HepG2 (cell line): ENCODE results near the gene ZER1. TPM values are rescaled to one million over a fixed set of nuclear protein-coding genes. Genes with fewer than 3 reads are reported as not detected.

Experiments
- ATAC-seq: fragments of 200-7000 bp; cut with Tn5 transposase; 3 replicates; pipeline ENCODE4 v1.9.1; 2020; ENCODE audit warnings: mild to moderate bottlenecking, moderate library complexity
- BruUV-seq: library from RNA; stranded (reverse); fragments of 400-500 nt; replicated peaks from 2 replicates; lab custom pipeline; 2021; lab: Mats Ljungman, UMichigan
- CTCF ChIA-PET: fragments of 300-600 bp; formaldehyde crosslinking; extraction: SDS; loops from one replicate; lab custom pipeline; 2021; ENCODE audit warnings: low total read pairs, inconsistent platforms, low intra/inter-chr PET ratio; lab: Yijun Ruan, JAX
- POLR2A ChIA-PET: fragments of 350-600 bp; sonication (Branson Sonifier 250); formaldehyde crosslinking; loops from one replicate; lab custom pipeline; 2020; ENCODE audit warnings: antibody characterized with exemption, inconsistent platforms; lab: Yijun Ruan, JAX
- DNase-seq: peaks from one replicate; pipeline ENCODE4 v3.0.0-alpha.2; 2015; ENCODE audit warnings: low spot score
- FAIRE-seq: peaks from 3 replicates; lab custom pipeline; 2011; peaks lifted over from hg19 to GRCh38; lab: Jason Lieb, UNC
- H2AFZ ChIP-seq: one replicate; pipeline ENCODE4 v1.6.1; 2011; ENCODE audit warnings: low read length, inconsistent platforms
- H3K27ac ChIP-seq: fragments of 300-600 bp; 3 replicates; pipeline ENCODE4 v1.8.0; 2011; ENCODE audit warnings: mixed run types, mild to moderate bottlenecking, mixed read lengths, low read length, inconsistent platforms; ENCODE audit not compliant: insufficient read depth; ENCODE audit errors: extremely low read length
- H3K27me3 ChIP-seq, 2 experiments: fragments of 200-600 bp in 1 of 2; 2 replicates in 1 of 2; 3 replicates in 1 of 2; pipeline versions ENCODE4 v1.6.0 to v1.8.0; 2011; ENCODE audit warnings: low read length in 2 of 2, mild to moderate bottlenecking in 2 of 2, moderate library complexity in 2 of 2, inconsistent platforms in 1 of 2; ENCODE audit not compliant: insufficient read depth in 2 of 2, control insufficient read depth in 1 of 2
- H3K36me3 ChIP-seq, 2 experiments: fragments of 200-600 bp in 1 of 2; replicated peaks in 1 of 2; 2 replicates in 1 of 2; 3 replicates in 1 of 2; pipeline versions ENCODE4 v1.5.1 to v1.8.0; 2011; ENCODE audit warnings: low read length in 2 of 2, inconsistent platforms in 1 of 2; ENCODE audit not compliant: insufficient read depth in 2 of 2, control insufficient read depth in 1 of 2
- H3K4me1 ChIP-seq: 2 replicates; pipeline ENCODE4 v1.5.1; 2012; ENCODE audit warnings: low read length, inconsistent platforms; ENCODE audit not compliant: insufficient read depth
- H3K4me2 ChIP-seq: 2 replicates; pipeline ENCODE4 v1.6.0; 2011; ENCODE audit warnings: low read depth, low read length, inconsistent platforms
- H3K4me3 ChIP-seq, 3 experiments: fragments of 200-600 bp in 1 of 3; sonication (generic), shearing (Covaris generic) in 1 of 3; replicated peaks in 1 of 3; 2 replicates each; pipeline ENCODE4 v1.5.1; 2011 to 2016; ENCODE audit warnings: low read length in 3 of 3, inconsistent platforms in 2 of 3, low read depth in 2 of 3, mild to moderate bottlenecking in 2 of 3, control low read depth in 1 of 3, mixed read lengths in 1 of 3; ENCODE audit not compliant: insufficient read depth in 1 of 3
- H3K79me2 ChIP-seq: one replicate; pipeline ENCODE4 v1.6.1; 2011; ENCODE audit warnings: low read length, inconsistent platforms; ENCODE audit not compliant: insufficient read depth
- H3K9ac ChIP-seq: 2 replicates; pipeline ENCODE4 v1.6.0; 2011; ENCODE audit warnings: mild to moderate bottlenecking, low read depth, low read length, inconsistent platforms; ENCODE audit not compliant: insufficient read depth
- H3K9me3 ChIP-seq: 2 replicates; pipeline ENCODE4 v1.5.1; 2012; ENCODE audit warnings: mild to moderate bottlenecking, low read length
- H4K20me1 ChIP-seq: 2 replicates; pipeline ENCODE4 v1.6.0; 2011; ENCODE audit warnings: inconsistent platforms, mild to moderate bottlenecking, low read length, moderate library complexity; ENCODE audit not compliant: insufficient read depth
- NBN ChIP-seq: fragments of 450-650 bp; conservative IDR thresholded peaks from 2 replicates; pipeline ENCODE4 v1.6.1; 2017
- NR2F1 ChIP-seq, 2 experiments: fragments of 450-650 bp in 1 of 2; formaldehyde crosslinking in 1 of 2; IDR thresholded peaks; 2 replicates each; pipeline versions ENCODE4 v1.5.0 to v1.6.1; 2016 to 2020; ENCODE audit warnings: mild to moderate bottlenecking in 1 of 2, missing compliant biosample characterization in 1 of 2, missing genetic modification reagents in 1 of 2, moderate library complexity in 1 of 2
- PAX8 ChIP-seq: sonication (generic); formaldehyde crosslinking; IDR thresholded peaks from 2 replicates; pipeline ENCODE4 v1.8.0; 2022; ENCODE audit warnings: mild to moderate bottlenecking, missing genetic modification reagents, borderline replicate concordance
- RAD51 ChIP-seq: fragments of 450-650 bp; IDR thresholded peaks from 2 replicates; pipeline ENCODE4 v1.6.1; 2016; ENCODE audit warnings: borderline replicate concordance
- SMYD3 ChIP-seq: sonication (generic); formaldehyde crosslinking; IDR thresholded peaks from 2 replicates; pipeline ENCODE4 v1.8.1; 2023; ENCODE audit warnings: mild to moderate bottlenecking, missing genetic modification reagents
- ZBTB1 ChIP-seq: sonication (generic); formaldehyde crosslinking; IDR thresholded peaks from 2 replicates; pipeline ENCODE4 v1.4.0; 2020; ENCODE audit warnings: missing genetic modification reagents, borderline replicate concordance
- ZNF644 ChIP-seq: IDR thresholded peaks from 2 replicates; pipeline ENCODE4 v1.6.1; 2016; ENCODE audit warnings: low read depth
- WGBS: methylation state at CpG from one replicate; pipeline ENCODE4 v1.1.6; 2017; ENCODE audit warnings: low lambda C conversion rate; 5-methylcytosine and 5-hydroxymethylcytosine counted together
- in situ Hi-C: cut with HindIII; loops from 2 replicates; pipeline ENCODE4 v1.10.0; 2017; ENCODE audit warnings: low pct_unique_long_range_greater_than_20kb; ENCODE audit not compliant: extremely low pct_ligation_motif_present
- intact Hi-C: fragments of 100-400 bp; cut with micrococcal nuclease; formaldehyde crosslinking; loops from one replicate; pipeline ENCODE4 v1.10.0; 2022; ENCODE audit not compliant: unreplicated experiment
- polyA plus RNA-seq, 8 experiments: library from polyadenylated mRNA; depleted of rRNA in 3 of 8; stranded (reverse) in 7 of 8; unstranded in 1 of 8; fragments of >200 nt; fragmentation: Illumina TruSeq in 4 of 8; extraction: Trizol in 4 of 8; gene quantifications; 2 replicates each; pipeline versions ENCODE4 v1.2.1 to v1.2.3, GENCODE V29; 2011 to 2016; ENCODE audit warnings: low read depth in 4 of 8, missing spikeins in 1 of 8, mixed read lengths in 1 of 8; ENCODE audit not compliant: insufficient read depth in 1 of 8
- total RNA-seq, 5 experiments: library from RNA; depleted of rRNA; stranded (reverse); fragments of >200 nt; fragmentation: Illumina TruSeq; extraction: Trizol; gene quantifications; 2 replicates each; pipeline ENCODE4 v1.2.3, GENCODE V29; 2016; ENCODE audit warnings: low read depth in 1 of 5
- TF ChIP-seq, protein P1 (sequence below), 2 experiments: fragments of 450-650 bp in 1 of 2; sonication (generic) in 1 of 2; formaldehyde crosslinking in 1 of 2; IDR thresholded peaks; 2 replicates each; pipeline versions ENCODE4 v1.6.1 to v1.8.0; 2016 to 2022; ENCODE audit warnings: antibody characterized with exemption in 1 of 2, mild to moderate bottlenecking in 1 of 2, missing genetic modification reagents in 1 of 2
- TF ChIP-seq, protein P2 (sequence below): sonication (generic); formaldehyde crosslinking; IDR thresholded peaks from 2 replicates; pipeline ENCODE4 v1.4.0; 2020; ENCODE audit warnings: missing genetic modification reagents

ZER1 gene
- total and polyA plus RNA-seq, 2 of the 13 experiments (the other 11 are each of a cell fraction or from before 2014, with no cell fraction given), result 7.7 to 40.0 TPM

DNA sequence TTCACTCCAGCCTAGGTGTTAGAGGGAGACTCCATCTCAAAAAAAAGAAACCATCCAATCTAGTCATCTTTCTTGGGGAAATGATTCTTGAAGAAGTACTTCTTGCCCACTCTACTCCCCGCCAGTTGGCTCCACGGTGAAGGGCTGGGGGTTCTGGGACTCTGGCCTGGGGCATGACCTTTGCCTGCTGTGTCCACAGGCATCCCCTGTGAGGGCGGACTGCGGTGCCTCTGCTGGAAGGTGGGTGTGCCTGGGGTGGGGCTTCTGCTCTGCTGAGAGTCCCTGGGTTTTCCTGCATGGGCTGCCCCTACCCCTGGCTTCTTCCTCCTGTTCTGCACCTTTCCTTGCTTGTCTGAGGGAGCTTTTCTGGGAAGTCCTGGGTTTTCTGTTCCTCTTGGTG, 18.8 kb upstream of the ZER1 start:
- Histone ChIP-seq H3K27ac (no peak overlapping the region), H3K4me2 (no peak overlapping the region), H3K4me3 (no peak overlapping the region), H3K79me2 (no peaks in the 10 kb centered on the region), H3K9me3 (no peaks in the 10 kb centered on the region), H3K9ac (no peak overlapping the region), H3K4me1 (peaks cover 23% of the 10 kb centered on the region), H3K27me3 (no peaks in the 10 kb centered on the region; a peak in 1 of 5 replicates), H4K20me1 (no peaks in the 10 kb centered on the region), H2AFZ (no peak overlapping the region), H3K36me3 (peaks cover 15 to 29% of the 10 kb centered on the region in 2 experiments)
- in situ Hi-C loops, result no loop called here
- no peak for FAIRE-seq
- intact Hi-C loops, result no loop called here
- ATAC-seq, result no peak
- CTCF ChIA-PET, result no interaction called here
- DNase-seq, result no peak
- no TSS peak for BruUV-seq
- WGBS, result 93% methylated on average over 3 of the region's 4 CpGs
- TF ChIP-seq ZBTB1, result no peak
- TF ChIP-seq RAD51, result no peak
- no peak for TF ChIP-seq SMYD3 (CRISPR knock-in tag)
- TF ChIP-seq, protein P1, sequence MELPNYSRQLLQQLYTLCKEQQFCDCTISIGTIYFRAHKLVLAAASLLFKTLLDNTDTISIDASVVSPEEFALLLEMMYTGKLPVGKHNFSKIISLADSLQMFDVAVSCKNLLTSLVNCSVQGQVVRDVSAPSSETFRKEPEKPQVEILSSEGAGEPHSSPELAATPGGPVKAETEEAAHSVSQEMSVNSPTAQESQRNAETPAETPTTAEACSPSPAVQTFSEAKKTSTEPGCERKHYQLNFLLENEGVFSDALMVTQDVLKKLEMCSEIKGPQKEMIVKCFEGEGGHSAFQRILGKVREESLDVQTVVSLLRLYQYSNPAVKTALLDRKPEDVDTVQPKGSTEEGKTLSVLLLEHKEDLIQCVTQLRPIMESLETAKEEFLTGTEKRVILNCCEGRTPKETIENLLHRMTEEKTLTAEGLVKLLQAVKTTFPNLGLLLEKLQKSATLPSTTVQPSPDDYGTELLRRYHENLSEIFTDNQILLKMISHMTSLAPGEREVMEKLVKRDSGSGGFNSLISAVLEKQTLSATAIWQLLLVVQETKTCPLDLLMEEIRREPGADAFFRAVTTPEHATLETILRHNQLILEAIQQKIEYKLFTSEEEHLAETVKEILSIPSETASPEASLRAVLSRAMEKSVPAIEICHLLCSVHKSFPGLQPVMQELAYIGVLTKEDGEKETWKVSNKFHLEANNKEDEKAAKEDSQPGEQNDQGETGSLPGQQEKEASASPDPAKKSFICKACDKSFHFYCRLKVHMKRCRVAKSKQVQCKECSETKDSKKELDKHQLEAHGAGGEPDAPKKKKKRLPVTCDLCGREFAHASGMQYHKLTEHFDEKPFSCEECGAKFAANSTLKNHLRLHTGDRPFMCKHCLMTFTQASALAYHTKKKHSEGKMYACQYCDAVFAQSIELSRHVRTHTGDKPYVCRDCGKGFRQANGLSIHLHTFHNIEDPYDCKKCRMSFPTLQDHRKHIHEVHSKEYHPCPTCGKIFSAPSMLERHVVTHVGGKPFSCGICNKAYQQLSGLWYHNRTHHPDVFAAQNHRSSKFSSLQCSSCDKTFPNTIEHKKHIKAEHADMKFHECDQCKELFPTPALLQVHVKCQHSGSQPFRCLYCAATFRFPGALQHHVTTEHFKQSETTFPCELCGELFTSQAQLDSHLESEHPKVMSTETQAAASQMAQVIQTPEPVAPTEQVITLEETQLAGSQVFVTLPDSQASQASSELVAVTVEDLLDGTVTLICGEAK (IDR thresholded peaks at IDR 0.05), result no peak
- TF ChIP-seq, protein P1 (CRISPR knock-in tag; IDR thresholded peaks at IDR 0.05), result no peak
- TF ChIP-seq, protein P2, sequence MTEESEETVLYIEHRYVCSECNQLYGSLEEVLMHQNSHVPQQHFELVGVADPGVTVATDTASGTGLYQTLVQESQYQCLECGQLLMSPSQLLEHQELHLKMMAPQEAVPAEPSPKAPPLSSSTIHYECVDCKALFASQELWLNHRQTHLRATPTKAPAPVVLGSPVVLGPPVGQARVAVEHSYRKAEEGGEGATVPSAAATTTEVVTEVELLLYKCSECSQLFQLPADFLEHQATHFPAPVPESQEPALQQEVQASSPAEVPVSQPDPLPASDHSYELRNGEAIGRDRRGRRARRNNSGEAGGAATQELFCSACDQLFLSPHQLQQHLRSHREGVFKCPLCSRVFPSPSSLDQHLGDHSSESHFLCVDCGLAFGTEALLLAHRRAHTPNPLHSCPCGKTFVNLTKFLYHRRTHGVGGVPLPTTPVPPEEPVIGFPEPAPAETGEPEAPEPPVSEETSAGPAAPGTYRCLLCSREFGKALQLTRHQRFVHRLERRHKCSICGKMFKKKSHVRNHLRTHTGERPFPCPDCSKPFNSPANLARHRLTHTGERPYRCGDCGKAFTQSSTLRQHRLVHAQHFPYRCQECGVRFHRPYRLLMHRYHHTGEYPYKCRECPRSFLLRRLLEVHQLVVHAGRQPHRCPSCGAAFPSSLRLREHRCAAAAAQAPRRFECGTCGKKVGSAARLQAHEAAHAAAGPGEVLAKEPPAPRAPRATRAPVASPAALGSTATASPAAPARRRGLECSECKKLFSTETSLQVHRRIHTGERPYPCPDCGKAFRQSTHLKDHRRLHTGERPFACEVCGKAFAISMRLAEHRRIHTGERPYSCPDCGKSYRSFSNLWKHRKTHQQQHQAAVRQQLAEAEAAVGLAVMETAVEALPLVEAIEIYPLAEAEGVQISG (CRISPR knock-in tag), result no peak
- no peak for TF ChIP-seq NR2F1 (CRISPR knock-in tag; IDR thresholded peaks at IDR 0.05)
- TF ChIP-seq NBN, result no peak
- TF ChIP-seq PAX8 (CRISPR knock-in tag), result no peak
- TF ChIP-seq ZNF644, result no peak
- POLR2A ChIA-PET, result no interaction called here
